ENCODE data around the gene KCNK13. TPM values are rescaled to one million over a fixed set of nuclear protein-coding genes. Genes with fewer than 3 reads are reported as not detected.
"Not testable (repeated sequence)": the region's sequence is repeated elsewhere in the genome, so short reads cannot be mapped to it uniquely, and the experiment has no call there.

Gene KCNK13
- total RNA-seq, 2 experiments from 2014 or later, result 0.19 TPM; not detected in 1

DNA sequence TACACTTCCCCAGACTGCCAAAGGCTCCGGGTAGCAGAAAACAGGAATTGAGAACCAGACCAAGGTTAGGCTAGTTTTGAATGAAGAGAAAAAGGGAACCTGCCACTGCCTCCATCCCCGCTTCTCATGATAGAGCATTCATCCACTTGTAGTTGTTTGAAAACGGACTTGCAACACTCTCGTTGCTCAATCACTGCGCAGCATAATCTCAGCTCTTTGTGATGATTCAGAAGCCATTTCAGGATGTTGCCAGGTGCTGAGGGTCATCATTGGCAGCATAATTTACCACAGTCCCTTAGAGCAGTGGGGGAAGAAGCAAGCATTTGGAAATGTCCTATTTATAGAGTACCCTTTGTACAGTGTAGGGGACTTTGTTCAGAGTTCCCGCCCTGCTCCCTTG, 25.6 kb downstream of the KCNK13 start:
- H3K4me3 Mint-ChIP-seq, result no peak overlapping the region
- H3K4me1 Mint-ChIP-seq, result no peaks in the 10 kb centered on the region
- H3K36me3 Mint-ChIP-seq, result peaks cover 3% of the 10 kb centered on the region
- no peak for DNase-seq
- no peak overlapping the region for H3K27ac Mint-ChIP-seq
- ATAC-seq (ENCODE audit: low read depth), result no peak
- H3K27me3 Mint-ChIP-seq, result peaks cover 14% of the 10 kb centered on the region
- POLR2A ChIA-PET, result no interaction called here
- peaks cover 5% of the 10 kb centered on the region for H3K9me3 Mint-ChIP-seq

DNA sequence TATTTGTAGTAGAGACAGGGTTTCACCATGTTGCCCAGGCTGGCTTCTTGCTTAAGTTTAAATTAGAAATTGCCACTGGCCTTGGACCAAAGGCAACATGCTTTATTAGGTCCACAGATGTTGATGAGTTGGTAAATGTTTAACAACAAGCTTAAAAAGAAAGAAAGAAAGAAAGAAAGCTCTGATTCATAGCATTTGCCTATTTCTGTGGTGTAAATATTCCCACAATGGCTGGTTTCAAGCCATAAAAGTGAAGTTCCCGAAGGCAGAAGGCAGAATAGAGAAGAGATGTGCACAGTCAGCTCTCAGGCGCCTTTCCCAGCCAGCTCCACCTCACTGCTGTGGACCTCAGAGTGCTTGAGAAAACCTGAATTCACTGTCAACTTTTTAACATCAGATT, 26.4 kb downstream of the KCNK13 start:
- no peak overlapping the region for H3K27ac Mint-ChIP-seq

DNA sequence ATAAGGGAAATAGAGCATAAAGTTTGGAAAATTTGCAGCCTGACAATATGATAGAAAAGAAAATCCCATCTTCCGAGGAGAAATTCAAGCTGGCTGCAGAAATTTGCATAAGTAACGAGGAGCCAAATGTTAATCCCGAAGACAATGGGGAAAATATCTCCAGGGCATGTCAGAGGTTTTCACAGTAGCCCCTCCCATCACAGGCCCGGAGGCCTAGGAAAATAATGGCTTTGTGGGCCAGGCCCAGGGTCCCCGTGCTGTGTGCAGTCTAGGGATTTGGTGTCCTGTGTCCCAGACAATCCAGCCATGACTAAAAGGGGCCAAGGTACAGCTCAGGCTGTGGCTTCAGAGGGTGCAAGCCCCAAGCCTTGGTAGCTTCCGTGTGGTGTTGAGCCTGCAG, 27.7 kb downstream of the KCNK13 start:
- H3K36me3 Mint-ChIP-seq; ATAC-seq (ENCODE audit: low read depth); DNase-seq; H3K4me3 Mint-ChIP-seq; H3K9me3 Mint-ChIP-seq; POLR2A ChIA-PET; H3K27ac Mint-ChIP-seq: not testable (repeated sequence)
- Mint-ChIP-seq H3K27me3 (peaks cover 14% of the 10 kb centered on the region), H3K4me1 (peaks cover 12% of the 10 kb centered on the region)

More for the DNA sequence above, 26.4 kb downstream of the KCNK13 start:
- Mint-ChIP-seq H3K36me3 (peaks cover 3% of the 10 kb centered on the region), H3K4me1 (peaks cover 1% of the 10 kb centered on the region), H3K9me3 (peaks cover 5% of the 10 kb centered on the region), H3K27me3 (peaks cover 14% of the 10 kb centered on the region), H3K4me3 (no peak overlapping the region)
- POLR2A ChIA-PET, result no interaction called here
- ATAC-seq (ENCODE audit: low read depth) (no peak), DNase-seq (no peak)

DNA sequence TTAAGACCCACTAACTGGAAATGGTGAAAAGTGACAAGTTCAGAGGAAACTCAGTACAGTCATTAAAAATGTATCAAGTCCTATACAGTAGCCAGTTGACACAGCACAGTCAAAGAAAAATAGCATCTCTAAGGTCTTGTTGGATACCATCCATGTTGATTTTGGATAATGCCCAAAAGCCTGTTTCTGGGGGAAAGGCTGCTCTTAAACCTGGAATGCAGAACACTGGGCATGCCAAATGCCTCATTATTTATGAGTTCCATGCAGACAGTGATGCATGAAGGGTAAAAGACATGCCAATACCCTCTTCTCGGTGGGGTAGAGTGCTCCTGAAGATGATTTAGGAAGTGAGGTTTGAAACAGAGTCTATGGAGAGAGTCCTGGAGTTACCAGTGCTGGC, 29.6 kb downstream of the KCNK13 start:
- Mint-ChIP-seq H3K4me3 (no peak overlapping the region), H3K9me3 (peaks cover 6% of the 10 kb centered on the region), H3K27ac (no peak overlapping the region), H3K4me1 (peaks cover 12% of the 10 kb centered on the region), H3K36me3 (peaks cover 3% of the 10 kb centered on the region), H3K27me3 (peaks cover 13% of the 10 kb centered on the region)
- POLR2A ChIA-PET, result no interaction called here
- DNase-seq (no peak), ATAC-seq (ENCODE audit: low read depth) (no peak)

DNA sequence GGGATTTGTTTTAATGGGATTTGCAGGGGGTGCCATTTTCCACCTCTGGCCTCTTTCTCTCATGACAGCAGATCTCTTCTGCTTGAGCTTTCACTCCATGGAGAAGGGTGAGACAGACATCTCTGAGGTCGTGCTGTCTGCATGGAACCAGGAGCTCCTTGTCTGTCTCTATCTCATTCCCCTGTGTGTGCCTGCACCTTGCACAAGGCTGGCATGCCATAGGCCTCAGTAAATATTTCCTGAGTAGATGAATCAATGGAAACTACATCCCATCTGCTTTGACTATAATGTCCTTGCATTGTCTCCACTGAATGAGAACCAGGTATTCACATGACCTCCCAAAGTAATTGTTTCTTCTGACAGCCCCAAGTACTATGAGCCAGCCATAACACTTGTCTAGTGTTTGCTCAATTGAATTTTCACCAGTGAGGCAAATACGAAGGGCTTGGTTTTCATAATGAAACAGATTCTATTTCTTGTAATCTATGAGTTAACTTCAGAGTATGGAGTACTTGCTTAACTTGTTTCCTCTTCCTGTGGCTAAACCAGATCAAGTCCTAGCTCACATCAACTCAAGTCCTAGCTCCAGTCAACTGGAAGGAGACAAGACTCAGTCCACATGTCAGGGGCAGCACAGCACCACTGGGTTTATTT, 32.3 kb downstream of the KCNK13 start:
- DNase-seq (no peak), ATAC-seq (ENCODE audit: low read depth) (peak; percentile 84)
- POLR2A ChIA-PET, result interaction anchor here (0.7 kb wide), 2 partner anchors 22 to 42 kb away, joined by 3 to 4 read pairs; no protein-coding TSS in a partner anchor
- Mint-ChIP-seq H3K27me3 (peaks cover 10% of the 10 kb centered on the region), H3K27ac (peak overlapping the region; percentile 87), H3K9me3 (peaks cover 6% of the 10 kb centered on the region), H3K36me3 (peaks cover 3% of the 10 kb centered on the region), H3K4me1 (peaks cover 12% of the 10 kb centered on the region), H3K4me3 (peak overlapping the region; percentile 50)

DNA sequence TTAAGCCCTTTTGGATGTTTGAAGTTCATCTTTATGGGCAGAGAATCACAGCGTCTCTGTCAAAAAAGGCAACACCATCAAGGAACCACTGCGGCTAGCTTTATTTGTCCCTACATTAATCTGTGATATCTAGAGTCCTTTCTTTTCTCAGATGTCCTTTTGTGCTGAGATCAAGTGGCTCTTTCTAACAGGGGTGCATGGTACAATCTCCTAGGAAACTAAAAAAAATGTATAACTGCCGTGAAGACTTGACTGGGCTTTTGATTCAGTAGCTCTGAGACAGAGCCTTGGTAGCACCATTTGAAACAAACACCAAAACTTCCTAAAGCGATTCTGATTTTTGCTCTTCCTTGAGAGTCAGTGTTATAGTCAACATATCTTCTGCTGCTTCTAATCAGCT, 33.3 kb downstream of the KCNK13 start:
- no peak for ATAC-seq (ENCODE audit: low read depth)
- no peak for DNase-seq
- Mint-ChIP-seq H3K9me3 (peaks cover 6% of the 10 kb centered on the region), H3K4me1 (peaks cover 12% of the 10 kb centered on the region), H3K4me3 (no peak overlapping the region), H3K27ac (no peak overlapping the region), H3K36me3 (peaks cover 3% of the 10 kb centered on the region), H3K27me3 (peaks cover 10% of the 10 kb centered on the region)
- POLR2A ChIA-PET, result interaction anchor here (0.7 kb wide), 1 partner anchor 23 kb away, joined by 4 read pairs; no protein-coding TSS in a partner anchor

DNA sequence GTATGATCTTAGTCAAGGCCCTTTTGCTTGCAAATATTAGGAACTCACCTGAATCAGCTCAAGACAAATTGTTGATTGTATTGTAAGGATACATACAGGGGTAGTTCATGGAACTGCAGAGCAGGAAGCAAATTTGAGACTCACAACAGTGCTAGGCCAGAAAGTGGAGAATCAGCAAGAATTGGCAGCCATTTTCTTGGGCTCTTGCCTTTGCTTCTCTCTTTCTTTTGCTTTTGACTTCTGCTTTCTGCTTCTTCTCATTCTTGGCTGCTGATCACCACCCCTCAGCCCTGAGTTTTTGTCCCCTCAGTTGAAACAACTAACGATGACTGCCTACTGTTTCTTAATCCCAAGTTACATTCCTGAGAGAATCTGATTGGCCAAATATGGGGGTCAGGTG, 34.8 kb downstream of the KCNK13 start:
- no peak overlapping the region for H3K4me3 Mint-ChIP-seq
- DNase-seq, result no peak

DNA sequence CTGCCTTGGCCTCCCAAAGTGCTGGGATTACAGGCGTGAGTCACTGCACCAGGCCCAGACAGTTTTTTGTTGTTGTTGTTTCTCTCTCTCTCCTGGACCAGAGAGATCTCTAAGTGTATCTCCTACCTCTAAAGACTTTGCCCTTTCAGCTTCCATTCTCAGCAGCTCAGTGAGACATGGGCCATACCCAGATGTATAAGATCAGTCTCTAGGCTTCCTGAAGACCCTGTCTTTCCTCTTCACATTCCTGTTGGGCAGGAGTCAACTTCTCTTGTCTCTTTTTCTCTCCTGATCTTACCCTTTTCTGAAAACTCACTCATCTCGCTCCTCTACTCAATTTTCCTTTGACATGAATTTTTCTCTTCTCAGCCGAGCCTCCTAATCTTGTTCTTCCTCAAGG, 42.0 kb downstream of the KCNK13 start:
- DNase-seq (no peak), ATAC-seq (ENCODE audit: low read depth) (no peak)
- POLR2A ChIA-PET, result no interaction called here
- H3K9me3 Mint-ChIP-seq, result no peaks in the 10 kb centered on the region
- H3K27ac Mint-ChIP-seq, result no peak overlapping the region
- H3K4me1 Mint-ChIP-seq, result no peaks in the 10 kb centered on the region
- H3K4me3 Mint-ChIP-seq, result no peak overlapping the region
- H3K36me3 Mint-ChIP-seq, result no peaks in the 10 kb centered on the region
- H3K27me3 Mint-ChIP-seq, result no peaks in the 10 kb centered on the region

More for the DNA sequence above, 34.8 kb downstream of the KCNK13 start:
- peaks cover 3% of the 10 kb centered on the region for H3K9me3 Mint-ChIP-seq
- peaks cover 1% of the 10 kb centered on the region for H3K36me3 Mint-ChIP-seq
- no peak for ATAC-seq (ENCODE audit: low read depth)
- peaks cover 12% of the 10 kb centered on the region for H3K4me1 Mint-ChIP-seq
- POLR2A ChIA-PET, result no interaction called here
- no peak overlapping the region for H3K27ac Mint-ChIP-seq
- H3K27me3 Mint-ChIP-seq, result peaks cover 4% of the 10 kb centered on the region

DNA sequence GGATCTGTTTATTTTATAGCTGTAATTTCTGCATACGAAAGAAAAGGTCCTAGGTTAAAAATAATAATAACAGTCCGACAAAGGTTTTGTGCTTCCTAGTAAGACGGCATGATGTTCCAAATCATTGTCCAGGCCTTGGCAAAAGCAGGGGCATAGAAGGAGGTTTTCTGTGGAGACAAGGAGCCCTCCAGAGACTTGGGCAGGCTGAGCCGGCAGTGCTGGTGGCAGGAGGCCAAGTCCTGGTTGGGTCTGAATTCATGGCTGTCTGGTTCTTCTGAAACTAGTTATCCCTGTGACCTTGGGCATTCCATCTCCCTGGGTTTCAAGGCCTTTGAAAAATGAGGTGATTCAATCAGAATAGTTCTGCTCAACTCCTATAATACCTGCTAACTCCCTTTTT, 44.0 kb downstream of the KCNK13 start:
- no peak for DNase-seq
- Mint-ChIP-seq H3K27me3 (no peaks in the 10 kb centered on the region), H3K27ac (no peak overlapping the region), H3K9me3 (no peaks in the 10 kb centered on the region), H3K4me3 (no peak overlapping the region), H3K36me3 (no peaks in the 10 kb centered on the region), H3K4me1 (no peaks in the 10 kb centered on the region)
- POLR2A ChIA-PET, result no interaction called here
- no peak for ATAC-seq (ENCODE audit: low read depth)

DNA sequence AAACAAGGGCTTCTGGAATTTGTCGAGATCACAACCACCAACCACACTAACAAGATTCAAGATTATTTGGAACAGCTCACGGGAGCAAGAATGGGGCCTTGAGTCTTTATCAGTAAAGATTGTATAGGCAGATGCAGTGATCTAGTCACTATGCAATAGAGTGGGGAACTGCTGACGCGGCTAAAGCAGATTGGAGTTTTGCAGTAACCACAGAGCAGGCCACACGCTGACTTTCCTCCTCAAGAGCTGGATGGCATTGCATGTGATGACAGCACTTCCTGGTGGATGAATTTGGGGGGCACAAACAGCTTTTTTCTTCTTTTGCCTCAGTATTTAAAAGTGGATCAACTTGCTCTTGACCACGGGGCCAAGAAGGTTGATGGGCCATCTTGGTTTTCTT, 46.0 kb downstream of the KCNK13 start:
- H3K4me3 Mint-ChIP-seq, result no peak overlapping the region
- no peaks in the 10 kb centered on the region for H3K9me3 Mint-ChIP-seq
- no peak overlapping the region for H3K27ac Mint-ChIP-seq
- no peaks in the 10 kb centered on the region for H3K36me3 Mint-ChIP-seq
- no peaks in the 10 kb centered on the region for H3K4me1 Mint-ChIP-seq
- peaks cover 12% of the 10 kb centered on the region for H3K27me3 Mint-ChIP-seq
- no peak for DNase-seq
- ATAC-seq (ENCODE audit: low read depth), result no peak
- POLR2A ChIA-PET, result no interaction called here

DNA sequence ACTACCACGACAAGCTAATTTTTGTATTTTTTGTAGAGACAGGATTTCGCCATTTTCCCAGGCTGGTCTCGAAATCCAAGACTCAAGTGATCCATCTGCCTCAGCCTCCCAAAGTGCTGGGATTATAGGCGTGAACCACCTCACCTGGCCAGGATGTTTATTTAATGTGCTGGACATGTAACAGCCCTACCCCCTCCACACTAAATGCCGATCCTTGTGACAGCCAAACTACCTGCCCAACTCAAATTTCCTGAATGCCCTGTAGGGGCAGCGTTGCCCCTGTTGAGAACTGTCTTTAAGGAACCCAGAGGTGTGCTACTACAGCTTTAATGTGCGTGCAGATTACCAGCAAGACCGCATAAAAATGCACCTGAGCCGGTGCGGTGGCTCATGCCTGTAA, 48.1 kb downstream of the KCNK13 start:
- Mint-ChIP-seq H3K4me1 (no peaks in the 10 kb centered on the region), H3K27ac (no peak overlapping the region), H3K27me3 (peaks cover 12% of the 10 kb centered on the region), H3K4me3 (no peak overlapping the region), H3K9me3 (no peaks in the 10 kb centered on the region), H3K36me3 (no peaks in the 10 kb centered on the region)
- ATAC-seq (ENCODE audit: low read depth) (no peak), DNase-seq (no peak)
- POLR2A ChIA-PET, result no interaction called here

DNA sequence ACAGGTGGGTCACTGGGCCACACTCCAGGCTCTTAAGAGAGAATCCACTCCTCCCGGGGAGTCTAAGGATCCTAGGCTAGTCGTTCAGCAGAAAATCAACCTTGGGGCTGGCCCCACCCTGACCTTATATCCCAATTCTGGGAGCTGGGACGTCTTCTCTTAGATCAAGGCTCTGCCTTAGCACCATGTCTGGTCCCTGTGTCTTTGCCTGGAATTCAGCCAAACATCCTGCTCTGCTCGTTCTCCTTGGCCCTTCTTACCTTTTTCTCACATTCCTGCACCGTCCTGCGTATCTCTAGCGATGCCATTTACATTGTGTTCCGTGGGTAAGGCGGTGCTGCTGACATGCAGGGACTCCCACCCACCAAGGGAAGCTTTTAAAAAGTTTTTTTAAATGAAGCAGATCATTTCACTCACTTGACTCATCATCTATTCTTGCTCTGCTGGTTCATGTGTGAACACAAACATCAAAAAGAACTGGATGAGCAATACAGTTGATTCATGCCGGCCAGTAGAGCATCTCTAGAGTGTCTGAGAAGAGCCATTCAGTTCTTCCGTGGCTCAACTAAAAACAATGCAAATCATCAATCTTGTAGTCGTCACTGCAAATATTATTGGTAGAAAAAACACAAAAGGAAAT, 50.2 kb downstream of the KCNK13 start:
- Mint-ChIP-seq H3K4me1 (no peaks in the 10 kb centered on the region), H3K9me3 (no peaks in the 10 kb centered on the region), H3K27me3 (peaks cover 12% of the 10 kb centered on the region), H3K36me3 (no peaks in the 10 kb centered on the region), H3K27ac (no peak overlapping the region), H3K4me3 (no peak overlapping the region)
- ATAC-seq (ENCODE audit: low read depth) (no peak), DNase-seq (no peak)
- POLR2A ChIA-PET, result no interaction called here

DNA sequence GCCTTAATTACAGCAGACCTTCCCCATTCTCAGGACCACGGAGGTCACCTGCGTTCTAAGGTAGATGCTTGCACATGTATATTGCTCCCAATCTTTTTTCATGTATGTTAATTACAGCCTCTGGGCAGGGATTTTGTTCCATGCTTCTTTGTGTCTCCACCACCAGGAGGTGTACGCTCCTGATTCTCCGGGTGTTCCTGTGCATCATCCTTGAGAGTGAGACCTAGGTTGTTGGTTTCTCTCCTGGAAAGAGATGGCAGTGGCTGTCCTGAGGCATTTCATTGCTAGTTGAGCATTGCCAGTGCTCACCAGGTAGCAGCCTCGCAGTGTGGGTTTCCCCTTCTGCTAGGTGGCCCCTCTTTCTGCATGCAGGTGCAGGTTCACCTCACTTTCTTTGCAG, 52.8 kb downstream of the KCNK13 start:
- Mint-ChIP-seq H3K4me3 (no peak overlapping the region), H3K9me3 (no peaks in the 10 kb centered on the region), H3K4me1 (no peaks in the 10 kb centered on the region), H3K27me3 (peaks cover 12% of the 10 kb centered on the region), H3K36me3 (no peaks in the 10 kb centered on the region), H3K27ac (no peak overlapping the region)
- POLR2A ChIA-PET, result no interaction called here
- DNase-seq, result no peak
- ATAC-seq (ENCODE audit: low read depth), result no peak

DNA sequence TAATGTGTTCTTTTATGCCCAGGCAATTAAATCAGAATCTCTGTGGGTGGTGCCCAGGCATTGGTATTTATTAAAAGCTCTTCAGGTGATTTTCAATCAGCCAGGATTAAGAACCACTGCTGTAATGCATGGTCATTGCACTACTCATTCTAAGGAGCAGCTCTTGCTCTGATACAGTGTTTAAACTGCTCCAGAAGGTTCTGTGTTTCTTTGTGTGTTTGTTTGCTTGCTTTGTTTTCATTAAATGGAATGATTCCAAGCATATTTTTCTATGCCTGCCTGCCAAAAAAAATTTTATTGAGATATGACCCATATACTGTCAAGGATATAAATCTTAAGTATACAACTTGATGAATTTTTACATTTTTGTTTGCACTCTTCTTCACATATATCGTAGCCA, 54.0 kb downstream of the KCNK13 start:
- H3K36me3 Mint-ChIP-seq, result no peaks in the 10 kb centered on the region
- H3K27ac Mint-ChIP-seq, result no peak overlapping the region
- no peak for ATAC-seq (ENCODE audit: low read depth)
- H3K27me3 Mint-ChIP-seq, result peaks cover 12% of the 10 kb centered on the region
- no peaks in the 10 kb centered on the region for H3K4me1 Mint-ChIP-seq
- DNase-seq, result no peak
- no peak overlapping the region for H3K4me3 Mint-ChIP-seq
- no peaks in the 10 kb centered on the region for H3K9me3 Mint-ChIP-seq
- POLR2A ChIA-PET, result no interaction called here

Data from activated naive CD8-positive, alpha-beta T cell treated with anti-CD3 and anti-CD28 coated beads, Interleukin-2, amount 10 ng/mL, durations not matched to agents 7 days and 5 days (primary cell).